H9 (cell line): ENCODE measurements around the gene ESPL1. TPM values are rescaled to one million over a fixed set of nuclear protein-coding genes. Genes with fewer than 3 reads are reported as not detected.

Experiments
- DNase-seq: peaks from one replicate; pipeline ENCODE4 v3.0.0-alpha.2; 2017
- H2AFZ ChIP-seq: one replicate; pipeline ENCODE4 v1.6.1; 2013; ENCODE audit warnings: mild to moderate bottlenecking, low read length, control low read depth, moderate library complexity
- H2AK5ac ChIP-seq: 2 replicates; pipeline ENCODE4 v1.6.1; 2013; ENCODE audit warnings: low read length, control low read depth, mixed read lengths; ENCODE audit not compliant: insufficient read length
- H2BK120ac ChIP-seq: one replicate; pipeline ENCODE4 v1.6.1; 2013; ENCODE audit warnings: low read depth, mild to moderate bottlenecking, low read length, control low read depth, inconsistent platforms; ENCODE audit not compliant: poor library complexity, severe bottlenecking
- H2BK12ac ChIP-seq: 2 replicates; pipeline ENCODE4 v1.6.1; 2013; ENCODE audit warnings: low read length, control low read depth, mixed read lengths, low read depth; ENCODE audit not compliant: insufficient read length
- H2BK15ac ChIP-seq: 2 replicates; pipeline ENCODE4 v1.6.1; 2013; ENCODE audit warnings: low read depth, low read length, control low read depth
- H2BK20ac ChIP-seq: one replicate; pipeline ENCODE4 v1.6.1; 2013; ENCODE audit warnings: low read depth, mild to moderate bottlenecking, low read length, control low read depth, inconsistent platforms; ENCODE audit not compliant: poor library complexity, severe bottlenecking
- H2BK5ac ChIP-seq: 2 replicates; pipeline ENCODE4 v1.6.1; 2013; ENCODE audit warnings: low read length, control low read depth, mixed read lengths; ENCODE audit not compliant: insufficient read length
- H3K14ac ChIP-seq: 2 replicates; pipeline ENCODE4 v1.6.1; 2013; ENCODE audit warnings: low read length, control low read depth; ENCODE audit not compliant: insufficient read depth
- H3K18ac ChIP-seq: 2 replicates; pipeline ENCODE4 v1.6.1; 2013; ENCODE audit warnings: low read depth, mild to moderate bottlenecking, mixed read lengths, low read length, control low read depth; ENCODE audit not compliant: insufficient read length
- H3K23ac ChIP-seq: 2 replicates; pipeline ENCODE4 v1.6.1; 2013; ENCODE audit warnings: low read length, control low read depth, mixed read lengths, low read depth; ENCODE audit not compliant: insufficient read length
- H3K23me2 ChIP-seq: 2 replicates; pipeline ENCODE4 v1.6.1; 2013; ENCODE audit warnings: low read depth, mild to moderate bottlenecking, mixed read lengths, low read length, control low read depth; ENCODE audit not compliant: insufficient read length, poor library complexity, severe bottlenecking
- H3K27ac ChIP-seq: 2 replicates; pipeline ENCODE4 v1.5.1; 2013; ENCODE audit warnings: low read length, control low read depth, mixed read lengths, low read depth; ENCODE audit not compliant: insufficient read length
- H3K27me3 ChIP-seq: 2 replicates; pipeline ENCODE4 v1.6.1; 2013; ENCODE audit warnings: low read length, control low read depth, inconsistent platforms; ENCODE audit not compliant: insufficient read depth
- H3K4ac ChIP-seq: 2 replicates; pipeline ENCODE4 v1.6.1; 2013; ENCODE audit warnings: low read depth, mild to moderate bottlenecking, control low read depth, inconsistent platforms, low read length, moderate library complexity
- H3K4me1 ChIP-seq: 2 replicates; pipeline ENCODE4 v1.6.1; 2013; ENCODE audit warnings: low read length, control low read depth, inconsistent platforms; ENCODE audit not compliant: insufficient read depth
- H3K4me2 ChIP-seq: 2 replicates; pipeline ENCODE4 v1.6.1; 2013; ENCODE audit warnings: low read length, control low read depth, mixed read lengths; ENCODE audit not compliant: insufficient read length, insufficient read depth
- H3K56ac ChIP-seq: 2 replicates; pipeline ENCODE4 v1.6.1; 2013; ENCODE audit warnings: low read depth, mild to moderate bottlenecking, mixed read lengths, low read length, control low read depth; ENCODE audit not compliant: insufficient read length
- H3K79me1 ChIP-seq: 2 replicates; pipeline ENCODE4 v1.6.1; 2013; ENCODE audit warnings: low read depth, mild to moderate bottlenecking, moderate library complexity, low read length, control low read depth, inconsistent platforms; ENCODE audit not compliant: insufficient read depth, poor library complexity, severe bottlenecking
- H3K79me2 ChIP-seq: 2 replicates; pipeline ENCODE4 v1.6.1; 2013; ENCODE audit warnings: low read length, control low read depth, inconsistent platforms; ENCODE audit not compliant: insufficient read depth
- H3K9ac ChIP-seq: 2 replicates; pipeline ENCODE4 v1.6.1; 2013; ENCODE audit warnings: low read length, control low read depth, mixed read lengths; ENCODE audit not compliant: insufficient read length; ENCODE audit errors: extremely low read depth
- H3K9me3 ChIP-seq: one replicate; pipeline ENCODE4 v1.6.1; 2013; ENCODE audit warnings: low read depth, low read length, inconsistent platforms; ENCODE audit not compliant: control insufficient read depth
- H3T11ph ChIP-seq: one replicate; pipeline ENCODE4 v1.6.1; 2013; ENCODE audit warnings: mild to moderate bottlenecking, low read length, control low read depth, inconsistent platforms
- H4K20me1 ChIP-seq: one replicate; pipeline ENCODE4 v1.6.1; 2013; ENCODE audit not compliant: control insufficient read depth, insufficient read length, insufficient read depth
- H4K5ac ChIP-seq: 2 replicates; pipeline ENCODE4 v1.6.1; 2013; ENCODE audit warnings: low read depth, mild to moderate bottlenecking, mixed read lengths, low read length, control low read depth; ENCODE audit not compliant: insufficient read length
- H4K8ac ChIP-seq: replicated peaks from 2 replicates; pipeline ENCODE4 v1.6.1; 2013; ENCODE audit warnings: low read length, control low read depth, mixed read lengths, low read depth; ENCODE audit not compliant: insufficient read length
- H4K91ac ChIP-seq: 2 replicates; pipeline ENCODE4 v1.6.1; 2013; ENCODE audit warnings: low read depth, mild to moderate bottlenecking, moderate library complexity, mixed read lengths, low read length, control low read depth; ENCODE audit not compliant: insufficient read length
- H3K27ac Mint-ChIP-seq, 3 experiments: 2 replicates in 2 of 3; 3 replicates in 1 of 3; pipeline ENCODE4 v1.8.0; 2020 to 2021; ENCODE audit warnings: mixed read lengths in 3 of 3, mild to moderate bottlenecking in 1 of 3, moderate library complexity in 1 of 3
- H3K27me3 Mint-ChIP-seq: 2 replicates; pipeline ENCODE4 v1.8.0; 2021; ENCODE audit warnings: low read depth, mild to moderate bottlenecking, moderate library complexity, mixed read lengths
- H3K36me3 Mint-ChIP-seq, 3 experiments: 2 replicates in 2 of 3; 3 replicates in 1 of 3; pipeline ENCODE4 v1.8.0; 2020 to 2021; ENCODE audit warnings: low read depth in 3 of 3, mixed read lengths in 3 of 3; ENCODE audit not compliant: insufficient read depth in 1 of 3
- H3K4me1 Mint-ChIP-seq, 2 experiments: 2 replicates each; pipeline ENCODE4 v1.8.0; 2020; ENCODE audit warnings: mixed read lengths in 2 of 2
- H3K4me3 Mint-ChIP-seq, 2 experiments: 2 replicates in 1 of 2; 3 replicates in 1 of 2; pipeline ENCODE4 v1.8.0; 2020 to 2021; ENCODE audit warnings: mild to moderate bottlenecking in 2 of 2, mixed read lengths in 2 of 2, moderate library complexity in 1 of 2
- H3K9me3 Mint-ChIP-seq, 2 experiments: 2 replicates in 1 of 2; 3 replicates in 1 of 2; pipeline ENCODE4 v1.8.0; 2020; ENCODE audit warnings: mild to moderate bottlenecking in 2 of 2, mixed read lengths in 2 of 2, moderate library complexity in 1 of 2
- WGBS: extraction: QIAGEN DNeasy Blood & Tissue Kit; methylation state at CpG from one replicate; pipeline ENCODE4 v1.1.7; 2013; ENCODE audit warnings: missing lambda C conversion rate, low lambda C conversion rate, mixed read lengths; ENCODE audit not compliant: insufficient read length; ENCODE audit errors: extremely low coverage; 5-methylcytosine and 5-hydroxymethylcytosine counted together
- total RNA-seq: library from RNA; stranded (reverse); gene quantifications from 2 replicates; pipeline ENCODE4 v1.2.1, GENCODE V29; 2021
- TF ChIP-seq, protein P1 (sequence below): fragments of 200-600 bp; sonication (generic); conservative IDR thresholded peaks from 3 replicates; pipeline ENCODE4 v1.8.0; 2021; ENCODE audit warnings: antibody characterized with exemption, mild to moderate bottlenecking

The ESPL1 gene
- total RNA-seq, 1 experiment from 2014 or later, result 43.2 TPM

DNA sequence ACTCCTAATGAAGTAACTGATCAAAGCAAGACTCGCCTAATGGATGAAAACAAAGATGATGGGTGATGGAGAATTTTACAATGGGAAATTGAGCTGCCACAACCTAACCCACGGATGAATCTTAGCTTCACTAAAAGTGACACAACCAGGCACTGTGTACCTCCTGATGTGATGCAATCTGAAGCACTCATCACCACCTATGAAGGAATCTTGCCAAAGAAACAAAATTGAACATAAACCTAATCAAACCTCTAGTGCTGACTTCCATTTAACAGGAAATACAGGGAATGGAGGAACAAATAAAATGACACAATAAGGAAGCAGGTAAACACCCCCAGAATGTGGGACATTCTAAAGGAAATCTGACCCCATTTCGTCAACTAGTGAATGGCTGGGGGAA is 22.8 kb upstream of the ESPL1 start:
- Histone ChIP-seq H3K27ac (no peak overlapping the region), H2BK20ac (no peak overlapping the region), H3K79me1 (no peaks in the 10 kb centered on the region), H3K9ac (no peak overlapping the region), H2BK12ac (no peak overlapping the region), H3K18ac (no peak overlapping the region), H3K27me3 (no peaks in the 10 kb centered on the region), H2AK5ac (no peak overlapping the region), H4K91ac (no peak overlapping the region), H4K20me1 (no peaks in the 10 kb centered on the region), H3K14ac (no peak overlapping the region), H3K23me2 (no peaks in the 10 kb centered on the region), H3K56ac (no peak overlapping the region), H3K23ac (no peak overlapping the region), H4K5ac (no peak overlapping the region), H3K9me3 (no peaks in the 10 kb centered on the region), H3K4me1 (peaks cover 2% of the 10 kb centered on the region; the same call in 1 of the 2 replicates), H2AFZ (no peak overlapping the region), H3K79me2 (no peaks in the 10 kb centered on the region), H3K4ac (no peak overlapping the region), H2BK120ac (no peak overlapping the region), H2BK15ac (no peak overlapping the region), H2BK5ac (no peak overlapping the region), H3T11ph (no peak overlapping the region), H4K8ac (no peak overlapping the region), H3K4me2 (no peak overlapping the region)
- Mint-ChIP-seq H3K36me3 (no peaks in the 10 kb centered on the region), H3K4me1 (peaks cover 36 to 45% of the 10 kb centered on the region in 2 experiments), H3K9me3 (no peaks in the 10 kb centered on the region; a peak in 1 of 5 replicates), H3K27me3 (peaks cover 1% of the 10 kb centered on the region), H3K27ac (no peak overlapping the region), H3K4me3 (no peak overlapping the region)
- TF ChIP-seq, protein P1, sequence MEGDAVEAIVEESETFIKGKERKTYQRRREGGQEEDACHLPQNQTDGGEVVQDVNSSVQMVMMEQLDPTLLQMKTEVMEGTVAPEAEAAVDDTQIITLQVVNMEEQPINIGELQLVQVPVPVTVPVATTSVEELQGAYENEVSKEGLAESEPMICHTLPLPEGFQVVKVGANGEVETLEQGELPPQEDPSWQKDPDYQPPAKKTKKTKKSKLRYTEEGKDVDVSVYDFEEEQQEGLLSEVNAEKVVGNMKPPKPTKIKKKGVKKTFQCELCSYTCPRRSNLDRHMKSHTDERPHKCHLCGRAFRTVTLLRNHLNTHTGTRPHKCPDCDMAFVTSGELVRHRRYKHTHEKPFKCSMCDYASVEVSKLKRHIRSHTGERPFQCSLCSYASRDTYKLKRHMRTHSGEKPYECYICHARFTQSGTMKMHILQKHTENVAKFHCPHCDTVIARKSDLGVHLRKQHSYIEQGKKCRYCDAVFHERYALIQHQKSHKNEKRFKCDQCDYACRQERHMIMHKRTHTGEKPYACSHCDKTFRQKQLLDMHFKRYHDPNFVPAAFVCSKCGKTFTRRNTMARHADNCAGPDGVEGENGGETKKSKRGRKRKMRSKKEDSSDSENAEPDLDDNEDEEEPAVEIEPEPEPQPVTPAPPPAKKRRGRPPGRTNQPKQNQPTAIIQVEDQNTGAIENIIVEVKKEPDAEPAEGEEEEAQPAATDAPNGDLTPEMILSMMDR, result no peak
- no peak for DNase-seq
- no CpG with 5 or more reads among the region's 3 CpGs for WGBS
